PC-9 (cell line): ENCODE results near the gene MED16. TPM values are rescaled to one million over a fixed set of nuclear protein-coding genes. Genes with fewer than 3 reads are reported as not detected.

Experiments used
- BruUV-seq: library from RNA; stranded (reverse); fragments of 400-500 nt; replicated peaks from 2 replicates; lab custom pipeline; 2021; lab: Mats Ljungman, UMichigan
- CTCF ChIA-PET: fragments of 300-600 bp; sonication (Branson Sonifier 250); formaldehyde crosslinking; loops from one replicate; lab custom pipeline; 2022; ENCODE audit warnings: antibody characterized with exemption; lab: Charles Lee
- POLR2A ChIA-PET: fragments of 300-600 bp; sonication (Branson Sonifier 250); formaldehyde crosslinking; loops from one replicate; lab custom pipeline; 2022; ENCODE audit warnings: antibody characterized with exemption; ENCODE audit not compliant: unreplicated experiment; lab: Charles Lee
- DNase-seq, 2 experiments: peaks; one replicate each; pipeline versions ENCODE4 v3.0.0 to v3.0.0-alpha.2; 2015 to 2022; ENCODE audit warnings: mixed read lengths in 1 of 2
- H2AFZ ChIP-seq: fragments of 200-600 bp; sonication (generic); 2 replicates; pipeline ENCODE4 v1.8.1; 2017; ENCODE audit warnings: antibody characterized with exemption
- H3F3A ChIP-seq: fragments of 200-600 bp; sonication (generic); 2 replicates; pipeline ENCODE4 v1.8.1; 2017; ENCODE audit warnings: antibody characterized with exemption, mild to moderate bottlenecking, low read depth; ENCODE audit not compliant: insufficient read depth
- H3K27ac ChIP-seq: fragments of 200-600 bp; sonication (generic); 2 replicates; pipeline ENCODE4 v1.6.1; 2016; ENCODE audit warnings: mixed run types
- H3K27me3 ChIP-seq: fragments of 200-600 bp; sonication (generic); 2 replicates; pipeline ENCODE4 v1.6.1; 2016; ENCODE audit warnings: low read depth, mixed run types; ENCODE audit not compliant: insufficient read depth
- H3K36me3 ChIP-seq: fragments of 200-600 bp; sonication (generic); 2 replicates; pipeline ENCODE4 v1.6.1; 2016; ENCODE audit warnings: low read depth, mixed run types
- H3K4me1 ChIP-seq: fragments of 200-600 bp; sonication (generic); replicated peaks from 2 replicates; pipeline ENCODE4 v1.6.1; 2016; ENCODE audit warnings: mixed run types; ENCODE audit not compliant: insufficient read depth
- H3K4me2 ChIP-seq: fragments of 200-600 bp; sonication (generic); 2 replicates; pipeline ENCODE4 v1.6.1; 2017; ENCODE audit warnings: mixed run types
- H3K4me3 ChIP-seq: fragments of 200-600 bp; sonication (generic); 2 replicates; pipeline ENCODE4 v1.6.1; 2016; ENCODE audit warnings: mixed run types
- H3K79me2 ChIP-seq: fragments of 200-600 bp; sonication (generic); 2 replicates; pipeline ENCODE4 v1.6.1; 2017; ENCODE audit warnings: low read depth, mixed run types
- H3K9me2 ChIP-seq: fragments of 200-600 bp; sonication (generic); 2 replicates; pipeline ENCODE4 v1.8.1; 2017; ENCODE audit warnings: mild to moderate bottlenecking; ENCODE audit not compliant: insufficient read depth
- H3K9me3 ChIP-seq: fragments of 200-600 bp; sonication (generic); 2 replicates; pipeline ENCODE4 v1.8.1; 2016; ENCODE audit warnings: low read depth; ENCODE audit not compliant: insufficient read depth
- H4K20me1 ChIP-seq: fragments of 200-600 bp; sonication (generic); 2 replicates; pipeline ENCODE4 v1.8.1; 2017; ENCODE audit not compliant: insufficient read depth
- EZH2 ChIP-seq: fragments of 200-600 bp; sonication (generic); IDR thresholded peaks from 2 replicates; pipeline ENCODE4 v1.8.0; 2017; ENCODE audit warnings: antibody characterized with exemption, low read depth
- intact Hi-C: fragments of 100-400 bp; cut with micrococcal nuclease; formaldehyde crosslinking; loops from one replicate; pipeline ENCODE4 v1.10.0; 2022; ENCODE audit not compliant: unreplicated experiment
- total RNA-seq: library from RNA; stranded (reverse); gene quantifications from 2 replicates; pipeline ENCODE4 v1.2.3, GENCODE V29; 2021
- TF ChIP-seq, protein P1 (sequence below): fragments of 200-600 bp; sonication (generic); conservative IDR thresholded peaks from 2 replicates; pipeline ENCODE4 v1.6.1; 2017; ENCODE audit warnings: mixed run types, antibody characterized with exemption, mild to moderate bottlenecking, moderate library complexity

Gene MED16
- total RNA-seq, 1 experiment from 2014 or later, result 54.7 TPM

- TF ChIP-seq EZH2, result no peak
- TF ChIP-seq, protein P1, sequence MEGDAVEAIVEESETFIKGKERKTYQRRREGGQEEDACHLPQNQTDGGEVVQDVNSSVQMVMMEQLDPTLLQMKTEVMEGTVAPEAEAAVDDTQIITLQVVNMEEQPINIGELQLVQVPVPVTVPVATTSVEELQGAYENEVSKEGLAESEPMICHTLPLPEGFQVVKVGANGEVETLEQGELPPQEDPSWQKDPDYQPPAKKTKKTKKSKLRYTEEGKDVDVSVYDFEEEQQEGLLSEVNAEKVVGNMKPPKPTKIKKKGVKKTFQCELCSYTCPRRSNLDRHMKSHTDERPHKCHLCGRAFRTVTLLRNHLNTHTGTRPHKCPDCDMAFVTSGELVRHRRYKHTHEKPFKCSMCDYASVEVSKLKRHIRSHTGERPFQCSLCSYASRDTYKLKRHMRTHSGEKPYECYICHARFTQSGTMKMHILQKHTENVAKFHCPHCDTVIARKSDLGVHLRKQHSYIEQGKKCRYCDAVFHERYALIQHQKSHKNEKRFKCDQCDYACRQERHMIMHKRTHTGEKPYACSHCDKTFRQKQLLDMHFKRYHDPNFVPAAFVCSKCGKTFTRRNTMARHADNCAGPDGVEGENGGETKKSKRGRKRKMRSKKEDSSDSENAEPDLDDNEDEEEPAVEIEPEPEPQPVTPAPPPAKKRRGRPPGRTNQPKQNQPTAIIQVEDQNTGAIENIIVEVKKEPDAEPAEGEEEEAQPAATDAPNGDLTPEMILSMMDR, result no peak
- Histone ChIP-seq H3K9me3 (no peaks in the 10 kb centered on the region), H3K4me3 (no peak overlapping the region), H3K4me2 (no peak overlapping the region), H2AFZ (no peak overlapping the region), H3K27me3 (no peaks in the 10 kb centered on the region), H3K79me2 (no peaks in the 10 kb centered on the region), H3K27ac (no peak overlapping the region), H3K9me2 (no peaks in the 10 kb centered on the region), H3K4me1 (peaks cover 29% of the 10 kb centered on the region), H4K20me1 (no peaks in the 10 kb centered on the region; the same call in 1 of the 2 replicates), H3F3A (peaks cover 44% of the 10 kb centered on the region), H3K36me3 (no peaks in the 10 kb centered on the region)
- ChIA-PET CTCF (no interaction called here), POLR2A (no interaction called here)
- no peak for DNase-seq
- intact Hi-C loops, result no loop called here
- no TSS peak for BruUV-seq
Observed at GRCh38 chr19:871446-872265, 21.3 kb downstream of the MED16 start.

GRCh38 chr19:870963-871401 is 22.0 kb downstream of the MED16 start:
- Histone ChIP-seq H3K4me2 (no peak overlapping the region), H3F3A (peaks cover 44% of the 10 kb centered on the region), H3K27me3 (no peaks in the 10 kb centered on the region), H3K79me2 (no peaks in the 10 kb centered on the region), H3K4me3 (no peak overlapping the region), H3K36me3 (no peaks in the 10 kb centered on the region), H3K9me2 (no peaks in the 10 kb centered on the region), H2AFZ (no peak overlapping the region), H3K4me1 (peaks cover 29% of the 10 kb centered on the region), H3K9me3 (no peaks in the 10 kb centered on the region), H3K27ac (no peak overlapping the region), H4K20me1 (no peaks in the 10 kb centered on the region; the same call in 1 of the 2 replicates)
- intact Hi-C loops, result no loop called here
- CTCF ChIA-PET, result no interaction called here
- POLR2A ChIA-PET, result no interaction called here
- DNase-seq, result peak in 1 of 2 experiments; percentile 26
- TF ChIP-seq, protein P1, result no peak
- no peak for TF ChIP-seq EZH2
- no TSS peak for BruUV-seq

DNA sequence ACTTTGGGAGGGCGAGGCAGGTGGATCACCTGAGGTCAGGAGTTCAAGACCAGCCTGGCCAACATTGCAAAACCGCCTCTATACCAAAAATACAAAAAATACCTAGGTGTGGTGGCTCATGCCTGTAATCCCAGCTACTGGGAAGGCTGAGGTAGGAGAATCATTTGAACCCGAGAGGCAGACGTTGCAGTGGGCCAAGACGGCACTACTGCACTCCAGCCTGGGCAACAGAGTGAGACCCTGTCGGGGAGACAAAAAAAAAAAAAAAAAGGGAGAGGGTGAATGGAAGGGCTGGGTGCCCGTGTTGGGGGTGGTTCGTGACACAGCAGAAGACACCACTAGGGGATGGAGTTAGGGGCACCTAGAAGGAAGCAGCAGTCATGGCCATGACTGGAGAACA is 22.7 kb downstream of the MED16 start:
- Histone ChIP-seq H3K36me3 (no peaks in the 10 kb centered on the region), H4K20me1 (no peaks in the 10 kb centered on the region; the same call in 1 of the 2 replicates), H2AFZ (no peak overlapping the region), H3K27ac (peak overlapping the region; percentile 78), H3K9me3 (no peaks in the 10 kb centered on the region), H3K4me1 (peaks cover 29% of the 10 kb centered on the region), H3F3A (peaks cover 47% of the 10 kb centered on the region), H3K79me2 (no peaks in the 10 kb centered on the region), H3K4me3 (no peak overlapping the region), H3K9me2 (no peaks in the 10 kb centered on the region), H3K4me2 (peak overlapping the region; percentile 60; the same call in 1 of the 2 replicates), H3K27me3 (no peaks in the 10 kb centered on the region)
- intact Hi-C loops, result no loop called here
- no peak for DNase-seq
- BruUV-seq, result no TSS peak
- TF ChIP-seq, protein P1, result no peak
- TF ChIP-seq EZH2, result no peak
- CTCF ChIA-PET, result no interaction called here
- POLR2A ChIA-PET, result no interaction called here
